Peyer's patch (tissue), 4 donors: ENCODE data around the gene LGI4.

Experiments used
- POLR2A ChIP-seq, 2 donors: fragments of 450-650 bp; IDR thresholded peaks; one replicate each; pipeline ENCODE4 v1.5.1; 2017; ENCODE audit warnings: antibody characterized with exemption in 2 of 2, mild to moderate bottlenecking in 2 of 2, moderate library complexity in 2 of 2
- TF ChIP-seq, protein P1 (sequence below), 6 experiments: fragments of 450-650 bp in 4 of 6; fragments of 200-600 bp in 2 of 6; sonication (generic) in 1 of 6; IDR thresholded peaks; one replicate each; pipeline ENCODE4 v1.5.1; 2017 to 2019; ENCODE audit warnings: antibody characterized with exemption in 6 of 6, mild to moderate bottlenecking in 3 of 6, moderate library complexity in 1 of 6

- TF ChIP-seq POLR2A (IDR thresholded peaks at IDR 0.05), result no peak
- TF ChIP-seq, protein P1, sequence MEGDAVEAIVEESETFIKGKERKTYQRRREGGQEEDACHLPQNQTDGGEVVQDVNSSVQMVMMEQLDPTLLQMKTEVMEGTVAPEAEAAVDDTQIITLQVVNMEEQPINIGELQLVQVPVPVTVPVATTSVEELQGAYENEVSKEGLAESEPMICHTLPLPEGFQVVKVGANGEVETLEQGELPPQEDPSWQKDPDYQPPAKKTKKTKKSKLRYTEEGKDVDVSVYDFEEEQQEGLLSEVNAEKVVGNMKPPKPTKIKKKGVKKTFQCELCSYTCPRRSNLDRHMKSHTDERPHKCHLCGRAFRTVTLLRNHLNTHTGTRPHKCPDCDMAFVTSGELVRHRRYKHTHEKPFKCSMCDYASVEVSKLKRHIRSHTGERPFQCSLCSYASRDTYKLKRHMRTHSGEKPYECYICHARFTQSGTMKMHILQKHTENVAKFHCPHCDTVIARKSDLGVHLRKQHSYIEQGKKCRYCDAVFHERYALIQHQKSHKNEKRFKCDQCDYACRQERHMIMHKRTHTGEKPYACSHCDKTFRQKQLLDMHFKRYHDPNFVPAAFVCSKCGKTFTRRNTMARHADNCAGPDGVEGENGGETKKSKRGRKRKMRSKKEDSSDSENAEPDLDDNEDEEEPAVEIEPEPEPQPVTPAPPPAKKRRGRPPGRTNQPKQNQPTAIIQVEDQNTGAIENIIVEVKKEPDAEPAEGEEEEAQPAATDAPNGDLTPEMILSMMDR (IDR thresholded peaks at IDR 0.05), result no peak
Observed at GRCh38 chr19:35087393-35087792, 47.5 kb downstream of the LGI4 start.
